Hematopoietic multipotent progenitor cell treated with erythropoietin and hydrocortisone succinate and interleukin-3 and kit ligand, for 8 days (in vitro differentiated cells): ENCODE data around the gene UPP2.

Experiments used
- DNase-seq: peaks from one replicate; pipeline ENCODE4 v3.0.0-alpha.2; 2015

The UPP2 gene

GRCh38 chr2:158142568-158143332, 41.1 kb downstream of the UPP2 start:
- peak; percentile 32 for DNase-seq

- DNase-seq = peak; percentile 8
These were observed 42.2 kb downstream of the UPP2 start for GRCh38 chr2:158143703-158144360.

GRCh38 chr2:158144914-158145625, 43.4 kb downstream of the UPP2 start:
- no peak for DNase-seq

- no peak for DNase-seq
These were observed 51.8 kb downstream of the UPP2 start for GRCh38 chr2:158153270-158154015.

GRCh38 chr2:158154596-158154995, 52.9 kb downstream of the UPP2 start:
- no peak for DNase-seq

- DNase-seq = no peak
These were observed 71.0 kb downstream of the UPP2 start for GRCh38 chr2:158172719-158173118.

- no peak for DNase-seq
These were observed 72.8 kb downstream of the UPP2 start for GRCh38 chr2:158174495-158174894.

GRCh38 chr2:158174956-158175355, 73.3 kb downstream of the UPP2 start:
- no peak for DNase-seq

GRCh38 chr2:158178646-158179045, 77.0 kb downstream of the UPP2 start:
- DNase-seq = no peak

- DNase-seq = peak; percentile 19
These were observed 78.0 kb downstream of the UPP2 start for GRCh38 chr2:158179660-158180059.

- DNase-seq = no peak
These were observed 79.5 kb downstream of the UPP2 start for GRCh38 chr2:158181171-158181570.

GRCh38 chr2:158182676-158183295, 81.1 kb downstream of the UPP2 start:
- DNase-seq = no peak

- no peak for DNase-seq
These were observed 82.3 kb downstream of the UPP2 start for GRCh38 chr2:158184001-158184400.

GRCh38 chr2:158184556-158185343, 83.1 kb downstream of the UPP2 start:
- DNase-seq = no peak
